ENCODE results near the gene PRIM2. TPM values are rescaled to one million over a fixed set of nuclear protein-coding genes. Genes with fewer than 3 reads are reported as not detected.

PRIM2 gene
- total and polyA plus RNA-seq, 2 of the 8 experiments (the other 6 are each of a cell fraction or from before 2014, with no cell fraction given), result 20.8 to 46.8 TPM

DNA sequence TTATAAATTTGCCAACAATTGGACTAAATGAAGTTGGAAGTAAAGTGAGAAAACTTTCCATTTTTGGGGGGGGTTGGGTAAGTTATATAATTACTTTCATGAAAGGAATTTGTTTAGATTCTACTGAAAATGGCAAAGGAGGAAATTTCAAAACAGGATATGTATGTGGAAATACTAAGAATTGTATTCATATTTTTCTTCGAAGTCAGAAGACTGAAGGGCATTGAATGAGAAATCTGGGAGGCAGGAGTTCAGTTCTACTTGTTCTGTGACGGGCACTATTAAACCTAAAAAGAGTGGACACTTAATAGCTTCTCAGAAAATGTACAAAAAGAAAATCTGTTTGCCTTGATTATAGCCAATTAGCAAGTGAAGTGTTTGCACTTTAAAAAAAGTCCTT, 114.7 kb downstream of the PRIM2 start:
- Histone ChIP-seq H4K20me1 (replicated peaks in 1 of 2; ENCODE audit: control insufficient read depth in 1 of 2, insufficient read depth in 2 of 2, low read length in 2 of 2) (no peaks in the 10 kb centered on the region), H3K14ac (ENCODE audit: insufficient read length) (no peak overlapping the region), H4K8ac (ENCODE audit: extremely low read depth, insufficient read depth, low read length) (no peak overlapping the region), H4K91ac (replicated peaks; ENCODE audit: insufficient read length, low read length) (no peak overlapping the region), H3K27ac (ENCODE audit: low read depth, low read length) (no peak overlapping the region), H4K5ac (ENCODE audit: insufficient read length, low read depth, low read length) (no peak overlapping the region), H3K23ac (ENCODE audit: insufficient read length) (no peak overlapping the region), H3K27me3 (replicated peaks in 1 of 4; ENCODE audit: control insufficient read depth in 3 of 4, extremely low read depth in 1 of 4, insufficient read depth in 3 of 4, low read length in 3 of 4) (no peaks in the 10 kb centered on the region), H3K4me1 (replicated peaks in 1 of 4; ENCODE audit: control insufficient read depth in 3 of 4, insufficient read depth in 4 of 4, low read length in 3 of 4) (no peaks in the 10 kb centered on the region), H2BK120ac (replicated peaks; ENCODE audit: low read depth, low read length) (no peak overlapping the region), H3K56ac (replicated peaks; ENCODE audit: insufficient read length, low read depth, low read length) (no peak overlapping the region), H2BK20ac (ENCODE audit: low read length) (no peak overlapping the region), H3K4me2 (ENCODE audit: insufficient read depth in 1 of 2, low read depth in 2 of 2, low read length in 2 of 2) (no peak overlapping the region), H2BK12ac (ENCODE audit: low read depth, low read length) (no peak overlapping the region), H3K79me2 (ENCODE audit: control insufficient read depth in 1 of 2, insufficient read depth in 2 of 2, low read length in 2 of 2) (peaks cover 0 to 5% of the 10 kb centered on the region in 2 experiments; a peak in 2 of 4 replicates), H3K4me3 (ENCODE audit: extremely low read depth in 1 of 4, insufficient read depth in 2 of 4, low read depth in 3 of 4, low read length in 4 of 4) (no peak overlapping the region), H3K9ac (replicated peaks in 1 of 4; ENCODE audit: extremely low read depth in 1 of 4, low read depth in 3 of 4, low read length in 3 of 4) (no peak overlapping the region), H3K36me3 (ENCODE audit: control insufficient read depth in 2 of 4, insufficient read depth in 4 of 4, low read length in 3 of 4) (no peaks in the 10 kb centered on the region), H2BK15ac (ENCODE audit: low read length) (no peak overlapping the region), H2AK5ac (ENCODE audit: low read depth, low read length) (no peak overlapping the region), H2BK5ac (ENCODE audit: low read depth, low read length) (no peak overlapping the region), H3K79me1 (ENCODE audit: low read depth, low read length) (no peaks in the 10 kb centered on the region), H3K9me3 (ENCODE audit: insufficient read depth in 2 of 2, low read depth in 1 of 2, low read length in 1 of 2) (no peaks in the 10 kb centered on the region), H3K4ac (replicated peaks; ENCODE audit: insufficient read length, low read depth, low read length) (no peak overlapping the region), H2AFZ (ENCODE audit: low read length) (no peak overlapping the region), H3K18ac (ENCODE audit: extremely low read depth, low read length) (no peak overlapping the region), H3K23me2 (ENCODE audit: low read depth, low read length) (no peaks in the 10 kb centered on the region)
- no peak for FAIRE-seq
- TF ChIP-seq CHD1 (IDR thresholded peaks at IDR 0.05; ENCODE audit: low read depth, low read length) (no peak), RNF2 (IDR thresholded peaks at IDR 0.05; ENCODE audit: borderline replicate concordance, low read depth, low read length, missing control alignments, poor library complexity, severe bottlenecking) (no peak)
- 92% methylated on average over 2 of the region's 2 CpGs; no CpG with 5 or more reads in 1 of the 2 experiments for WGBS, 2 experiments (ENCODE audit: extremely low coverage in 1 of 2, insufficient coverage in 1 of 2, insufficient read length in 1 of 2, insufficient replicate concordance in 2 of 2, low coverage in 1 of 2, low lambda C conversion rate in 2 of 2, missing lambda C conversion rate in 1 of 2)
- ChIA-PET CTCF (ENCODE audit: partially characterized antibody) (interaction anchor here (0.7 kb wide), 1 partner anchor 762 kb away, joined by 3 read pairs; no protein-coding TSS in a partner anchor), POLR2A (ENCODE audit: partially characterized antibody) (interaction anchor here (1.0 kb wide), 2 partner anchors 9 to 11 kb away, joined by 3 to 5 read pairs; no protein-coding TSS in a partner anchor)
- no peak for DNase-seq (ENCODE audit: low read depth in 1 of 2, low spot score in 2 of 2)

Data from H1 (cell line).